Measurements from ENCODE around the gene HOOK2.
A peak's percentile ranks its signal among the peaks of the same experiment; 100 is the strongest.

HOOK2 gene

DNA sequence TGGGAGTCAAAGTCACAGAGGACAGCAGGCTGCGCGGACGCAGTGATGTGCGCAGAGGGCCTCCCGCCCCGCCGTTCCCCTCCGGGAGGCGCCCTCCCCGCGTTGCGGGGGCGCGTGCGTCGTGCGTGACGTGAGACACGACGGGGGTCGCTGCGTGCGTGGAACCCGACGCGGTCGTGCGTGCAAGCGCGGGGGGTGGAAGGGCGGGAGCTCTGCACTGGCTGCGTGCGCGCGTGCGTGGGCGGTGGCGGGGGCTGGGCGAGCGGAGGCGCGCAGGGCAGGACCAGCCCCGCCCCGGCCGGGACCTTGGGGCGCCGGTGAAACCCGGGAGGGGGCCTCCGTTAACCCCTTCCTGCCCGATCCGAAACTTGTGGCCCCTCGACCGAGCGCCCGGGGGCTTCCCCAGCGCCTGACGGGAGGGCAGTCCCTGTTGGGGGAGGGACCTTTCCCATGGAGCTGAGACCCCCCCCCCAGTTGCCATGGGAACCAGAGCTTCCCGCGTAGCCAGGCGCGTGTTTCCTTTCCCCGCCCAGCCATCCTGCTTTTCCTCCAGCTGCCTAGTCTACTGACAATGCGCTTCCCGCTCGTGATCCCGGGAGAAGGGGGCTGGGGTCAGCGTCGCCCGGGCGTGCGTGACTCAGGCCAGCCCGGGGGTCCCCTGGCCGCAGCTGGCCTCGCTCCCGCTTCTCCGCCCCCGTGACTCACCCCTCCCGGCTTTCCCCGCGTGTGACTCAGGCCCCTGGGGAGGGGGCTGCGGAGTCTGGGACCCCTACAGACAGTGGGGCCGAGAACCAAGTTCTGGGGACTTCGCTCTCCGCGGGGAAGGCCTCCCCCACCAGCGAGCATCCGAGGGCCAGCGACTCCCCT, 7.3 kb upstream of the HOOK2 start:
- DNase-seq = peak; percentile 41 to 66

DNA sequence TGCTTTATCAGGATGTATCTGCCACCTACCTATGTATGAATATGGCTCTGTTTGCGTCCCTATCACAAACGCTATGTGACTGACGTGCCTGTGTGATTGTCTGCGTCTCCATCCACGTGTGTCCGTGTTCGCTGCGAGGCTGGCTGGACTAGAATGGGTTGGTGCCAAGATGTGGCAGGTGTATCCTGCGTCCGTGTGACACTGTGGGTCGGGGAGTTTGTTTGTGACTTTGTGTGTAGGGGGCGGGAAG, 6.7 kb upstream of the HOOK2 start:
- peak in 1 of 2 experiments; percentile 41 for DNase-seq

DNA sequence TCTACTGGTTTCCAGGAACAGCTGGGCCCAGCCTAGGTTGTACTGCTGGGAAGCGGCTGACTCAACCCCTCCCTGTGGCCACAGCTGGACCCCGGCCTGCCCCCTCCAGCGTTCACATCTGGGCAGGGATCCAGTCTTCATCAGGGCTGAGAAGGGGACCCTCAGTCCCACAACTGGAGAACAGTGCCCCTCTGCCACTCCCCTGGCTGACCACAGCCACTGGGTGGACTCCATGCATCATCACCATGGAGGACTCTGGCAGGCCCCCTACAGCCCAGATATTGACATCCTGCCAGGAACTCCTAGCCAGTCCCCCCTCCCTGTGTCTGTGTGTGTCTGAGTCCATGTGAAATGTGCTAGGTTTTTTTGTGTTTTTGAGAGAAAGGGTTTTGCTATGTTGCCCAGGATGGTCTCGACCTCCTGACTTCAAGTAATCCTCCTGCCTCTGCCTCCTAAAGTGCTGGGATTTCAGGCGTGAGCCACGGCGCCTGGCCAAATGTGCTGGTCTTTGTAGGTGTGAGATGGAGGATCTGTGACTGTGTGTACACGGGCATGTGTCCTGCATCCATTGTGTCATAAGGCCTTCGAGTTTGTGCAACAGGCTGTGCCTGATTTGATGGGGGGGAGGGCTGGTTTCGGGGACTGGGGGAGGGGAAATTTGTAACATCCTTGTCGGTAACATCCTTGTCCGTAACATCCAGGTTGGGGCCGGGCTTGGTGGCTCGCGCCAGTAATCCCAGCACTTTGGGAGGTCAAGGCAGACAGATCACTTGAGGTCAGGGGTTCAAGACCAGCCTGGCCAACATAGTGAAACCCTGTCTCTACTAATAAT, 4.0 kb upstream of the HOOK2 start:
- DNase-seq = no peak

DNA sequence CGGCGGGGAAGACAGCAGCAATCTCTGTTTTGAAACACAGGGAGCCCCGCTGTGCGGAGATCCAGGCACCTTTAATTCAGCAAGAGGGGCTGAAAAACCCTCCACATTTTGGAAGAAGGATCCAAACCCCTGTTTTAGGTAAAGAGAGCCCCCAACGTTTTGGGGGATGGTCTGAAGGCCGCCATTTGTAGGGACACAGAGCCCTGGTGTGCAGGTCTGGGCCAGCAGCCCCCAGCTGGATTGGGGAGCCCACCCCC, 3.5 kb upstream of the HOOK2 start:
- DNase-seq = no peak

DNA sequence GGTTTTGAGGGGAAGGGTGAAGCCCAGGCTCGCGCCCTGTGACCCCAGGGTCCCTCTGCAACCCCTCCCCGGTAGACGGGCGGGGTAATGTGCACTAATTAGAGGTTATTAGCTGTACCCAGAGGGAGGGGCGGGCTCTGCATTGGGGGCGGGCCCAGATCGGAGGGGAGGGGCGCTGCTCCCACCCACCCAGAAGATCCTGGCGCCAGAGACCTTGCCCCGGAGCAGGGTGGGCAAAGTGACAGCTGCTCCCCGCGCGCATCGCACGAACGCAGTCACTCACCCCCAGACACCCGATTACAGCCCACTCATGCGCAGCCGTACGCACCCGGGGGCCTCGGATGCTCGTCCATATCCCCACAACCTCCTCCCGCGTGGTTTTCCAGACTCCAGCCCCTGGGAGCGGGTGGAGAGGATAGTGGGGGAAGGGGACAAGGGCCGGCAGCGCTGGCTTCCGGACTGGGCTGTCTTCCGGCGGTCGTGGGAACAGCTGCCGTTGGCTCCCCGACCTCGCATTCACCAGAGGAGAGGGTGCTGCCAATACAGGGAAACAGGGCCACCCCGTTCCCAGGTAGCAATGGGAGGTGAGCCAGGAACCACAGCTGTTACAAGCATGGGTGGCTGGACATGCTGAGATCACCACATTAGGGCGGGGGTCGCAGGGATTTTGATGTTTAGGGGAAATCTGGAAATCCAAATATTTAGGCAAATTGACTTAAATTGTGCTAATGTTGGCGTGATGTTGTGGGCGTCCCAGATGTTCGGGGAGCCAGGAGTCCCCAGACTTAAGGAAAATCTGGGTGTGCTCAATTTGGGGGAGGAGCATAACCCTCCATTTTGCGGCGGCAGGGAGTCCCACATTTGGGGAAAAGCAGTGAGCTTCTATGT, 2.9 kb upstream of the HOOK2 start:
- DNase-seq = peak; percentile 19 to 55

DNA sequence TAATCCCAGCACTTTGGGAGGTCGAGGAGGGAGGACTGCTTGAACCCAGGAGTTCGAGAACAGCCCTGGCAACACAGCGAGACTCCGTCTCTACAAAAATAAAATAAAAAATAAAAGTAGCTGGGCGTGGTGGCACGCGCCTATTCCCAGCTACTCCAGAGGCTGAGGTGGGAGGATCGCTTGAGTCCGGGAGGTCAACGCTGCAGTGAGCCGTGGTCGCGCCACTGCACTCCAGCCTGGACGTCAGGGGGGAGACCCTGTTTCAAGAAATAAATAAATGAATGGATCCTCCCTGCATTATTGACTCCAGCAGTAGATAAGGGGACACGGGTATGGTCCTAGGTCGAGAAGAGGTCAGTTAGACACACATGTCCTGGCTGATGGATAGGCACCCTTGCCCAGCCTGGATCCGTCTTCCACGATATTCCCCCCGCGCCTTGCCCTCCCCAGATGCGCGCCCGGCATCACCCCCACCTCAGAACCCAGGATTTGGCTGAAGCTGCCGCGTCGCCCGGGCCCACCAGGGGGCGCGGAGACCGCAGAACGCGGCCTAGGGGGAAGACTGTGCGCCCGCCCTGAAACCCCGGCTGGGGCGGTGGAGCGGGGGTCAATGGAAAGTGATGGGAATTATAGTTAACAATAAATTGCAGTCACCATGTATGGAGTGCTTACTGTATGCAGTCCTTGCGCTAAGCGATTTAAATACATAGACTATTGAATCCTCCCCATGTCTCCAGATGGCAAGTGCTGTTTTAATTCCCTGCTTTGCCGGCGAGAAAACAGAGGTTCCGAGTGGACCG, 2.1 kb upstream of the HOOK2 start:
- peak; percentile 55 to 62 for DNase-seq

DNA sequence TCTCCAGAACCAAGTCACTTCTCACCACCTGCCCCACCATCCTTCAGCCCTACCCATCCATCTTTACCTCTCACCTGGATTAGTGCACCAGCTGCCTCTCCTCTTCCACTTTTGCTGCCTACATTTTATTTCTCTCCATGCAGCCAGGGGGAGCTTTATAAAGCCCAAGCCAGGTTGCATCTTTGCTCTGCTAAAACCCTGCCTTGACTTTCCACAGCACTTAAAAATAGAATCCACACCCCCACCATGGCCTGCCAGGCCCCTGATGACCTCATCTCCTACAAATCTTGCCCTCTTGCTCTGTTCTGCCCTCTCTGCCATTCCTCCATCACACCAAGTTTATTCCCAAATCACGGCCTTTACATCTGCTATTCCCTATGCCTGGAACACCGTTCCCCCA, 1.8 kb downstream of the HOOK2 start:
- no peak for DNase-seq

DNA sequence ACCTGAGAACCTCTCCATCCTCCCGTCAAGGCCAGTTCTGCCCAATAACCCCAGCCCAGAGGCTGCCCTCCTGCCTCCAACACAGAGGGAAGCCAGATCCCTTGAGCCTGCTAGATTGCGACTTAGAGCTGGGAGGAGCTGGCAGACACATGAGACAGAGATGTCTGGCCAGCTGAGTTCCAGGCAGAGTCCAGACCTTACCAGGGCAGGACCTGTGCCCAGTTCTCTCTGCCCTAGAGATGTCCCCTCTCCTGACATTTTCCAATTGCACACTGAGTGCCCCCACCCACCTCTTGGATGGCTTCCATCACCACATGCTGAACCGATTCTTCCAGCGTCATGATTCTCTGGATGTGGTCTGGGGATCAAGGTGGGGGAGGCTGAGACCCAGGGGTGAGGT, 3.0 kb downstream of the HOOK2 start:
- DNase-seq = no peak

DNA sequence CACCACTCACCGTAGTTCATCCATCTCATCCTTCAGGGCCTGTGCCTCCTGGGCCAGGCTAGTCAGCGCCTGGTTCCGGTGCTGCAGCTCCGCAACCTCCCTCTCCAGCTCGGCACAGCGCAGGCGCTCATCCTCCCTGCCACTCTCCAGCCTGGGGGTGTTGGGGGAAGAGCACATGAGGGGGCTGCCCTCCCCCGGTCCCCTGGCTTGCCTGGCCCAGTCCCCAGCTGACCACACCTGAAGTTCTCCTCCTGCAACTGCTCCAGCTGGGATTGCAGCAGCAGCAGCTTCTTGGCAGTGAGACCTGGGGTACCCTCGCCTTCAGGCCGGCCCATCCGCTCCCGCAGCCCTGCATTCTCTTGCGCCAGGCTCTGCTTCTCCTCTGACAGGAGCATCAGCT, 4.4 kb downstream of the HOOK2 start:
- DNase-seq = no peak

DNA sequence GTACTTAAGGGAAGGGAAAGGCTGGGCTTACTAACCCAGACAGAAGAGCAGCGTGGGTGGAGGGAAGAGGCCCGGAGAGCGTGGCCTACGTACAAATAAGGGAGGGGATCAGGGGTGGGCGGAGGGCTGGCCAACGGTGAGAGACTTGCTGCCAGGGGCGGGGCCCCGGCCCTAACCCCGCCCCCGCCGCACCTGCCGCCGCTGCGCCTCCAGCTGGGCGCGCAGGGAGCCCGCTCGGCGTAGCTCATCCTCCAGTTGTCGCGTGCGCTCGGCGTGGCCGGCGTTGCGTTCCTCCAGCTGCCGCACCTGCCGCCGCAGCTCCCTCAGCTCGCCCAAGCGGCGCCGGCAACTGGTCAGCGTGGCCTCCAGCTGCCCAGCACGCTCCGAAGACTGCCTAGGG, 5.7 kb downstream of the HOOK2 start:
- no peak for DNase-seq

DNA sequence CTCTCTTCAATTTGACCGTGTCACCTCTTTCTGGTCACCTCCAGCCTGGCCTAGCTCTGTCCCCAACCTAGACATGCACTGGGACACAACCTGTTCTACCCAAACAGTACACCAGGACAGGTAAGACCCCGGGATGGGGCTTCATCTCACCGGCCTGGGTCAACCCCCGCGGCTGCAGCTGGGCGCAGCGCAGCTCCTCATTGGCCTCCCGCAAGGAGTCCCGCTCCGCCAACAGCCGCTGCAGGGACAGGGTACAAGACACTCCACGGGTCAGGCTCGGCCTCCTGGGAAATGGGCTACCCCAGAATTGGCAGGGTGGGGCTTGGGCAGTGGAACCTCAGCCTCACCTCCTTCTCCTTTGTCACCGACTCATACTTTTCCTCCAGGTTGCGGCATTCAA, 7.7 kb downstream of the HOOK2 start:
- no peak for DNase-seq

DNA sequence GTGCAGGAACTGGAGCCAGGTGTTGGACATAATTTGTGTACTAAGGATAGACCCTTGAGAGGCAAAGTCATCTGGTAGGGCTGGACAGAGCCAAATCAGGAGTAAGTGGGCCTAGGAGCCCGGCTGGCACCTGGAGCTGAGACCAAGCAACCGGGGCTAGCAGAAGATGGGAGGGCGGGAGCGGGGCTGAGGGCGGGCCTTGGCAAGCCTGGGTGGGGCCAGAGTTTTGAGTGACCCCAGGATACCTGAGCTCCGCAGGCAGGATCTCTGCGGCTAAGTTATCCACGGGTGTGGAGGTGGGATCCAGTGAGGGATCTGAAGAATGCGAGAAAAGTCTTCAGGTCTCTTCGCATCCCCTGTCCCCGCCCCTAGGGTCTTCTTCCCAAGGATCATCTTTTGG, 8.2 kb downstream of the HOOK2 start:
- DNase-seq = no peak

DNA sequence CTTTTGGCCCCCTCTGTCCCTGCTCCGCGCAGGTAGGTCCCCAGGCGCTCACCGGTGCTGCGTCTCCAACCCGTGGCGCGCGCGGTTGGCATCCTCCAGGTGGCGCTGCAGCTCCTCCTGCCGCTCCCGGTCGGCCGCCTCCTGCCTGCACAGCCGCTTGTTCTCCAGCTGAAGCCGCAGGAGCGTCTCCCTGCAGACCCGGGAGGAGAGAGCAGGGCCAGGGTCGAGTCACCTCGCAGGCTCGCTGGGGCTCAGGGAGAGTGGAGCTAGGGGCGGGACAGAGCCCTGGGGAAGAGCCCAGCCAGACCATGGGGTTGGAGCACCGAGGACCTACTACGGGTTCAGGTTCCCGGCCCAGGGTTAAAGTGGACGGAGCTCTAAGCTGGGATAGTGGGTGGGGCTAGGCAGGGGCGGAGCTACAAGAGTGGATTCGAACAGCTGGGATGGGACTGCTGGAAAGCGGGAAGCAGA, 9.3 kb downstream of the HOOK2 start:
- peak; percentile 71 to 75 for DNase-seq

DNA sequence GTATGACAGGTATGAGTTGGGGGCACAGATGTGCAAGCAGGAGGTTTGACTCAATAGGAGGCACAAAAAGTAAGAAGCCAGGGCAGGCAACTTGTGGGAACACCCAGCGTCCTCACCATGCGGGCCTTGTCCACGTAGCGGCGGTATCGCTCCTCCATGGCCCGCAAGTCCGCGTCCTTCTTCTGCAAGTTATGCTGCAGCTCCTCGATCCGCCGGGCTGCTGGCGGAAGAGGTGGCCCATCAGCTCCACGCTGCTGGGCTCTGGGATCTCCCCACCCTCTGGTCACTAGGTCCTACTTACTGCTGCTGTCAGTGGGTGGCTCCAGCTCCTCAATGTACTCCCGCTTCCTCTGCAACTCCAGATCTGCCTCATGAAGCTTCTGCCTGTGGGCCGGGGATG, 10.7 kb downstream of the HOOK2 start:
- DNase-seq = no peak

DNA sequence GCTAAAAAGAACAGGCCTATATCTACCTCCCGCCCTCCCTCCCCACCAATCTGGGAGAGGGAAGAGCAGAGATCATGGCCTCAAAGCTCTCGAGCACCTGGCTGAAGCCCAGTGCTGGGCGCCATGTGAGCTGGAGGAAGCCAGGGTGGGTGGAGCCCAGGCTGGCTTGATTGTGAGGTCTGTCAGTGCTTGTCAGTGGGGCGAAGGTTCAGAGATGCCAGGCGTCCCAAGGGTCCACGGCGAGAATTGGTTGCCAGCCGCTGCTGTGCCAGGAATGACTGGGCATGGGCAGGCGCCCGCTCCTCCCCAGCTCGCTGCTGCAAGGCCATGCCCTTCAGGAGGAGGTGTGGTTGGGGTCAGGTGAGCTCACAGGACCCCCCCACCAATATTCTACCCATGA, 12.3 kb downstream of the HOOK2 start:
- DNase-seq = no peak

DNA sequence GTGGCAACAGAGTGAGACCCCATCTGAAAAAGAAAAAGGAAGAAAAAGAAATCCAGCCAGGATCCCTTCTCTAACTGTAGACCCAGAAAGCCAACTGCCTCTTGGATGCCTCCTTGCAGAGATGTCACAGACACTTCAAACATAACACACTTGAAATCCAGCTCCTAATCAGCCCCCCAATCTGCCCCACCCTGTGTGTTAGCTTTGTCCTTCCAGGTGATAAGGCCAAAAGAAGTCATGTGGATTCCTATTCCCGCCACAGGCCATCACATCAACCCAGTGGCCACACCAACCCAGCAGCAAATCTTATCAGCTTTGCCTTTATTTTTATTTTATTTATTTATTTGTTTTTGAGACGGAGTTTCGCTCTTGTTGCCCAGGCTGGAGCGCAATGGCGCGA, 15.7 kb downstream of the HOOK2 start:
- no peak for DNase-seq

DNA sequence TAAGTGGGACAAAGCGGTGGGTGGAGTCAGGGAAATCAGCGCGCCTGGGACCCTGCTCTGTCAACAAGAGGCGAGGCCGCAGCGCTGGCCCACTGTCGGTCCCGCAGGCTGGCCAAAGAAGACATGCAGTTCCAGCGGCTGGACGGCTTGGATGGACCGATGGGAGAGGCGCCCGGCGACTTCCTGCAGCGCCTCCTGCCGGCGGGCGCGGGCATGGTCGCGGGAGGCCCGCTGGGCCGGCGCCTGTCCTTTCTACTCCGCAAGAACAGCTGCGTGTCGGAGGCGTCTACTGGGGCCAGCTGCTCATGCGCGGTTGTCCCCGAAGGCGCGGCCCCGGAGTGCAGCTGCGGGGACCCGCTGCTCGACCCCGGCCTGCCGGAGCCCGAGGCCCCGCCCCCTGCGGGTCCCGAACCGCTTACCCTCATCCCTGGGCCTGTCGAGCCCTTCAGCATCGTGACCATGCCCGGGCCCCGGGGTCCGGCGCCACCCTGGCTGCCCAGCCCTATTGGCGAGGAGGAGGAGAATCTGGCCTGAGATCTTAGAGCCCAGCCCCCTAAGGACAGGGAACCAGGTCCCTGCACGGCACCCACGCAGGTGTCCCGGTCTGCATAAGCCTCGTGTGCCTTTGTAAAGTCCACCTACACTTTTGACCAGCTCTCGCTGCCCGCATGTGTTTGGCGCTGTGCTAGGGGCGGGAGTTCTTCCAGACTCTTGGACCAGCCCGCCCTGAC, 17.6 kb downstream of the HOOK2 start:
- peak in 1 of 2 experiments; percentile 4 for DNase-seq

DNA sequence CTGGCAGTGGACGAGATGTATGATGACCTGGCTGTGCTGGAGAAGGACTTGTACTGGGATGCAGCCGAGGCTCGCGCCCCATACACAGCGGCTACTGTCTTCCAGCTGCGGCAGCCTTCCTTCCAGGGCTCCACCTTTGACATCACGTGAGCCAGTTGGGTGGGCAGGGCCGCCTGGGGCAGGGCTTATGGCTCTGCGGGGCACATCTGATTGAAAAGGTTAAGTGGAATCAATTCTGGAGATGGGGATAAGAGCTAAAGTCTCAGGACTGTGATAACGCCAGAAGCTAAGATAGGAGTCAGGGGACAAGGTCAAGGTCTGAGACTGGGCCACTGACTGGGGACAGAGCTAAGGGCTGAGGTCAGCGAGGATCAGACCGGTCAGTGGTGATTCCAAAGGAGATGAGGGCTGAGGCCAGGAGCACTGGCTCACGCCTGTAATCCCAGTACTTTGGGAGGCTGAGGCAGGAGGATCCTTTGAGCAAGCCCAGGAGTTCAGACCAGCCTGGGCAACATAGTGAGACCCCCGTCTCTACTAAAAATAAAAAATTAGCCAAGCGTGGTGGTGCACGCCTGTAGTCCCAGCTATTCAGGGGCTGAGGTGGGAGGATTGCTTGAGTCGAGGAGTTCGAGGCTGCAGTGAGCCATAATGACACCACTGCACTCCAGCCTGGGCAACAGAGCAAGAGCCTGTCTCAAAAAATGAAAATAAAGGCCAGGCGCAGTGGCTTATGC, 19.0 kb downstream of the HOOK2 start:
- DNase-seq = no peak

DNA sequence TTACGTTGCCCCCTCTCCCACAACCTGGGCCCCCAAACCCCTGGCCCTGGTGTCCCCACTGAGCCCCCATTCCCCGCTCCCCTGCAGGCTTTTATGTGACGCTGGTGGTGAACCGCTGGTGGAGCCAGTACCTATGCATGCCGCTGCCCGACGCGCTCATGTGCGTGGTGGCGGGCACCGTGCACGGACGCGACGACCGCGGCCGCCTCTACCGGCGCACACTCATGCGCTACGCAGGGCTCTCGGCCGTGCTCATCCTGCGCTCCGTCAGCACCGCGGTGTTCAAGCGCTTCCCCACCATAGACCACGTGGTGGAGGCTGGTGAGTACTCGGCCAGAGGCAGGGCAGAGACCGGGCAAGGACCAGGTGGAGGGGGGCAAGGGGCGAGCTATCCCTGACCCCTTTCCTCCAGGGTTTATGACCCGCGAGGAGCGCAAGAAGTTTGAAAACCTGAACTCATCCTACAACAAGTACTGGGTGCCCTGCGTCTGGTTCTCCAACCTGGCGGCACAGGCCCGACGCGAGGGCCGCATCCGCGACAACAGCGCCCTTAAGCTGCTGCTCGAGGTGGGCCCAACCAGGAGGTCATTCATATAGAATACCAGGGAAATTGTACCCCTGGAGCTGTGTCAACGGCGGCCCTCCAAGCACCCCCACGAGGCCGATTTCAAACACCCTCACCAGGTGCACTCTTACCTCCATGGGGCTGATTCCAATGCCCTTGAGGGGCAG, 20.7 kb downstream of the HOOK2 start:
- DNase-seq = no peak

DNA sequence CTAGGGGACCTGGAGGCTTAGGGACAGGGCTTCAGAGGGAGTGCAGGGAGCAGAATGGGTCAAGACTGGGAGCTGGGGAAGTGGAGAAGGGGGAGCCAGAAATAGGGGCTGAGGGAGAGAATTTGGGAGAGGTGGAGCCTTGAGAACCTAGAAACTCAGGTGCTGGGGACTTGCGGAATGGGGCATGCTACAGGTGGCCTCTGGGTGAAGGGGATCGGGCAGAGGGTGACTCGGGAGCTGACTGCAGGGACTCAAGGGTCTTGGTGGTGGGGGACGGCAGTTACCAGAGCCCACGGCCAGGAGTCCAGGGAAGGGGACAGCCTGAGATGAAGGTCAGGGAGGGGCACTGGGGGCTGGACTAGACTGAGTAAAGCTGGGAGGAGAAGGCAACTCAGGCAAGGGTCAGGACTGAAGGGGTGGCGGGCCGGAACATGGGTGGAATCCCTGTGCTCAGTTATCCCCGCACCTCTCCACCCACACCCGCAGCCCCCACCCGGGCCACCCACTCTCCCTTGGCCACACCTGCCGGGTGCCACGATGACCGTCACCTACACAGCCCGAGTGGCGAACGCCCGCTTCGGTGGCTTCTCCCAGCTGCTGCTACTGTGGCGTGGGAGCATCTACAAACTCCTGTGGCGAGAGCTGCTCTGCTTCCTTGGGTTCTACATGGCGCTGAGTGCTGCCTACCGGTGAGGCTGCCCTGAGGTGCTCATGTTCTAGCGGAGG, 23.1 kb downstream of the HOOK2 start:
- no peak for DNase-seq

Data from AML-193 (cell line).